HG02973 (cell line): ENCODE measurements around the gene IGSF23.
"Not testable (repeated sequence)": the region's sequence is repeated elsewhere in the genome, so short reads cannot be mapped to it uniquely, and the experiment has no call there.

Experiments
- ATAC-seq: cut with Tn5 transposase; IDR thresholded peaks from one replicate; pipeline ENCODE4 v1.9.1; 2021; ENCODE audit warnings: moderate library complexity; ENCODE audit not compliant: unreplicated experiment

The IGSF23 gene

DNA sequence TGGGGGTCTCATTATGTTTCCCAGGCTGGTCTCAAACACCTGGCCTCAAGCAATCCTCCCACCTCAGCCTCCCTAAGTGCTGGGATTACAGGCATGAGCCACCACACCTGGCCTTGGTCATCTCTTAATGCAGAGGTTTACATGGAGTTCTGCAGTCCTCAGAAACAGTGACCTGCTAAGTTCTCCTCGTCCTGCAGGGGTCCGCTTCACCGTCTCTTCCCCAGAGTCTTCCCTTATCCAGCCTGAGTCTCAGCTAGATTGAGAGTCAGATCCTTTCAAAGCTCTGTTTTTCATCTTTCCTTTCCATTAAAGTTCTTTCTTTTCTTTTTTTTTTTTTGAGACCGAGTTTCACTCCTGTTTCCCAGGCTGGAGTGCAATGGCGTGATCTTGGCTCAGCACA is 2.9 kb upstream of the IGSF23 start:
- ATAC-seq: not testable (repeated sequence)

DNA sequence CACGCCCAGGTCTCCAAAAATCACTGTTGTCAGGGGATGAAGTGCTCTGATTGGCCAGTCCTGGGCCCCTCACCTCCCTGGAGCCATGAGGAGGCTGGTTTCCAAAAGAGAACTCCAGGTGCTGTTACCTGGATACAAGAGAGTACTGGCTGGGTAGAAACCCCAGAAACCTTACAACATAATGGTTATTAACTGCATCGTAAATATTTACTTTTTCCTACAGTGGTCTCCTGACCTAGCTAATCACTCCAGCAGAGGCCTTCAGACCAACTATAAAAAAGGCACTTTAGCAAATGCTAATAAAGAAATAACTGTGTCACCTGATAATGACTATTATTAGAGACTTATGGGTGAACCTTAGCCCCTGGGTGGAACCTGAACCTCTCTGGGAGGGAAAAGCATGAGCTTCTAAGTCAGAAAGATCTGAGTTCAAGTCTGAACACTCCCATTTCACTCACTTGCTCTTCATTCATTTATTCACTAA is 1.5 kb upstream of the IGSF23 start:
- no peak for ATAC-seq

DNA sequence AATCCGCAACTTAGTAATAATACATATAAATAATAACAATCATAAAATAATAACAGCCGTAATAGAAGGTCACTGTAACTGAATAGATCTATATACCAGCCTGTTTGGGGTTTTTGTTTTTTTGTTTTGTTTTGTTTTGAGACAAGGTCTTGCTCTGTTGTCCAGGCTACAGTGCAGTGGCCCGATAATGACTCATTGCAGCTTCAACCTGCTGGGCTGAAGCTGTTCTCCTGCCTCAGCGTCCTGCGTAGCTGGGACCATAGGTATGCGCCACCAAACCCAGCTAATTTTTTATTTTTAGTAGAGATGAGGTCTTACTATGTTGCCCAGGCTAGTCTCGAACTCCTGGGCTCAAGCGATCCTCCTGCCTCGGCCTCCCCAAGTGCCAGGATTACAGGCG is 950 bp downstream of the IGSF23 start:
- no peak for ATAC-seq

DNA sequence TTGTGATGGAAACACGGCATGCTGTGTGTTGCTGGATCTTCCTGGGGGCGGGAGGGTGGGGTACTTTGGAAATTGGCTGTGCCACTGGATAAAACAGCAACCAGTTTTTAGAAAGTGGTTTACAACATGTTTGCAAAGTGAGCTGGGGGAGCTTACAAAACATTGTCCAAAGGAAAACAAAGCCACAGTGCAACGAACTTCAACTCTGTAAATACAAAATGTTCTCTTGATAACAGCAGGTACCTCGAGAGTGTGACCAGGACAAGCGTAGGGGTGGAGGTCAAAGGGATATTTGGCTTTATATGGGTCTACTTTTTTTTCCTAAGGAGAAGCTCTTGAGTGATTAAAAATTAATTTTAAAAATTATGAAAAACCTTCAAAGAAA is 2.5 kb downstream of the IGSF23 start:
- ATAC-seq: no peak

DNA sequence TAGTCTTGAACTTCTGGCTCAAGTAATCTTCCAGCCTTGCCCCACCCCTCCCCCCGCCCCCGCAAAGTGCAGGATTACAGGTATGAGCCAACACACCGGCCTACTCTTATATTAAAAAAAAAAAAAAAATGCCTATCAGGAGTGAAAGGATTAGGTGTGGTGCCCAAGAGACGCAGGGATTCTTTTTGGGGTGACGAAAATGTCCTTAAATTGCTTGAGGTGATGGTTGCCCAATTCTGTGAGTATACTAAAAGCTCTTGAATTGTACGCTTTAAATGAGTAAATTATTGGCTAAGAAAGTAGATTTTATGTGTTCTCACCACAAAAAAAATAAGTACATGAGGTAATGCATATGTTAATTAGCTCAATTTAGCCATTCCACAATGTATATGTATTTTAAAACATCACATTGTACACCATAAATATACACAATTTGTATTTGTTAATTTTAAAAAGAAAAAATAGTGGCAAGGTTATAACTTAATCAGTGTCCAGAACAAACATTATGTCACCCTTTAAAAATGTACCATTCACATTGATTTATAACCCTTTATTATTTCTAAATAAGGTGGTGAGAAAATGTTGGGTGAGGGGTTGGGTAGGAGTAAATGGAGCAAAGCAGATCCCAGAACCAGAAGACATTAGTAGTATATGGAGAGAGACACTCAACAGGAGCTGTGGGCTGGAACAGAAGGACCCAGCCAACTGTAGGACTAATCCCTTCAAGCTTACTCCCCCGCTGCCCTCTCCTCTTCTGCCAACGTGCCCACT is 3.9 kb downstream of the IGSF23 start:
- ATAC-seq: no peak

DNA sequence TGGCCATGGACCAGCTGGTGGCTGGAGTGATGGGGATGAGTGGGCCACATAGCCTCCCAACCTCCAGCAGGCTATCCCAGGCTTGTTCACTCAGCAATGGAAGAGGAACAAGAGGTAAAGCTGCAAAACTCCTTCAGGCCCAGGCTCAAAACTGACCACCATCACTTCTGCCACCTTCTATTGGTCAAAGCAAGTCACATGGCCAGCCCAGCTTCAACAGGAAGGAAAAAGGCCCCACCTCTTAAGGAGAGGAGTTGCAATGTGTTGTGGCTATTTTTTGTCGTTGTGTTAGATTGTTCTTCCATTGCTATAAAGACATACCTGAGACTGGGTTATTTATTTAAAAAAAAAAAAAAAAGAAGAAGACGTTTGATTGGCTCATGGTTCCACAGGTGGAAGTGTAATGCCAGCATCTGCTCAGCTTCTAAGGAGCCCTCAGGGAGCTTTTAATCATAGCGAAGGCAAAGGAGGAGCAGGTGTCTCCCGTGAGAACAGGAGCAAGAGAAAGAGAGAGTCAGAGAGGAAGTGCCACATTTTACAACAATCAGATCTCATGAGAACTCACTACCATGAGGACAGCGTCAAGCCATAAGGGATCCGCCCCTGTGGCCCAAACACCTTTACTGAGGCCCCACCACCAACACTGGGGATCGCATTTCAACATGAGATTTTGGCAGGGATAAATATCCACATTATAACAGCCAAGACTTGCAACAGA is 5.4 kb downstream of the IGSF23 start:
- ATAC-seq: no peak

DNA sequence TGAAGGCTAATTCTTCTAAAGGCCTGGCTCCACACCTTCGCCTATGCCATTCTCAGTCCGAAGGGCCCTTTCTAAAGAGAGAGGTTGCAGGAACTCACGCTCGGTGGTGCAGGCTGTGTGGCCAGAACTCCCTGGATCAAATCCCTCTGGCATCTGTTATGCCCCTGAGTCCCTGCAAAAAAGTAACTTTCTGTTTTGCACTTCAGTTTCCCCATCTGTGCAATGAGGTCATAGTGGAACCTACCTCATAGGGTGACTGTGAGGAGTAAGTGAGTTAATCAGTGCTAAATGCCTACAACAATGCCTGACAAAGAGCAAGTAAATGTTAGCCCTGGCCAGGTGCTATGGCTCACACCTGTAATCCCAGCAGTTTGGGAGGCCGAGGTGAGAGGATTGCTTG is 7.3 kb downstream of the IGSF23 start:
- no peak for ATAC-seq

DNA sequence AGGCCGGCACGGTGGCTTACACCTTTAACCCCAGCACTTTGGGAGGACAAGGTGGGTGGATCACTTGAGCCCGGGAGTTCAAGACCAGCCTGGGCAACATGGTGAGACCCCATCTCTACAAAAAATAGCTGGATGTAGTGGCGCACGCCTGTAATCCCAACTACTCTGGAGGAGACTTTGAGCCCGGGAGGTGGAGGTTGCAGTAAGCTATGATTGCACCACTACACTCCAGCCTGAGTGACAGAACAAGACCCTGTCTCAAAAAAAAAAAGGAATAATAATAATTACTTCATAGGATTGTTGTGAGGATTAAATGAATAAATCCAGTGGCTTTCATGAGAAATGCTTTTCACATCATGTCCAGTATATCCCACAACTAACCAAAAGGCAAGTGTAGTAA is 8.0 kb downstream of the IGSF23 start:
- ATAC-seq: no peak

DNA sequence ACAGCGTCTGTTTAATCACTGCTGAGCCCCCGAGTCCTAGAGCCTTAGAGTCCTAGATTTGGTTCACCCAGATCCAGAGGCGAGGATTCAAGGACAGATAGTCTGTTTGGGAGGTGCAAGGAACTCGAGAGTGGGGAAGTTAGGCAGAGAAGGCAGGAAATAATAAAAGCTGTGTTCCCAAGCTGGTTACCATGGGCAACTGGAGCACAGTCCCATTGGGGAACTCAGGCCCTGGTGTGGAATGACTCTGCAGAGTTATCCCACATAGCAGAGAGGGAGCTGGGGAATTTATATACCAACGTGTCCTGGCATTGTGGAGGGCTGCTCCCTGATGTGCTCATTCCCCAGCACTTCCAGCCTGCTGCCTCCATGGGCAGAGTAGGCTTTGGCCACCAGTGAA is 9.7 kb downstream of the IGSF23 start:
- ATAC-seq: no peak

DNA sequence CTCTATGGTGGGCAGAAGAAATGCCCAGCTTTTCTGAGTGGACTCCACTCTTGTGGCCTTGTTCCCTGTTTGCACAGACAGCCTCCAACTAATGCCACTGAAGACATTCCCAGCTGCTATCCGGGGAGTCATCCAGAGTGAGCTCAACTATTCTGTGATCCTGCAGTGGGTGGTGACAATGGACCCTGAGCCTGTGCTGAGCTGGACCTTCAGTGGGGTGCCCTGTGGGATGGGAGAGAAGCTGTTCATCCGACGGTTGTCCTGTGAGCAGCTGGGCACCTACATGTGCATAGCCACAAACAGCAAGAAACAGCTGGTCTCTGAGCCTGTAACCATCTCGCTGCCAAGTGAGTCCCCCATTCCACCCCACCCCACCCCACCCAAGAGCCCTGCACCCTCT is 10.3 kb downstream of the IGSF23 start:
- no peak for ATAC-seq

DNA sequence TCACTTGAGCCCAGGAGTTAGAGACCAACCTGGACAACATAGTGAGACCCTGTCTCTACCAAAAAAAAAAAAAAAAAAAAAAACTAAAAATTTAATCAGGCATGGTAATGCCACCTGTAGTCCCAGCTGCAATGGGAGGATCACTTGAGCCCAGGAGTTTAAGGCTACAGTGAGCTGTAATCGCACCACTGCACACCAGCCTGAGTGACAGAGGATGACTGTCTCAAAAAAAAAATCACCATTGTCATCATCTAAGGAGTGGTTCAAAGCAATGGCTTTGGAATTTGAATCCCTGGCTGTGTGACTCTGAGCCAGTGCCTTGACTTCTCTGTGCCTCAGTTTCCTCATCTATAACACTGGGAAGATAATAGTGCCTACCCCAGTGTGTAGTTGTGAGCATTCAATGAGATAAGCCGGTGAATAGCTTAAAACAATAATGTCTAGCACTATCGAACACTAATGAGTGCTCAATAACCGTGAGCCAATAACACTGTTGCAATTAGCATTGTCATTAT is 11.5 kb downstream of the IGSF23 start:
- no peak for ATAC-seq

DNA sequence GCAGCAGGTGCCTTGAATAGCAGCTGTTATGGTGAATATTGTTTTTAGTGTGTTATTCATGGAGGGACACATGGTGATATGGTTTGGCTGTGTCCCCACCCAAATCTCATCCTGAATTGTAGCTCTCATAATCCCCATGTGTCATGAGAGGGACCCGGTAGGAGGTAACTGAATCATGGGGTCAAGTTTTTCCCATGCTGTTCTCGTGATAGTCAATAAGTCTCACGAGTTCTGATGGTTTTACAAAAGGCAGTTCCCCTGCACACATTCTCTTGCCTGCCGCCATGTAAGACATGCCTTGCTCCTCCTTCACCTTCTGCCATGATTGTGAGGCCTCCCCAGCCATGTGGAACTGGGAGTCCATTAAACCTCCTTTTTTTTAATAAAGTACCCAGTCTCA is 12.3 kb downstream of the IGSF23 start:
- not testable (repeated sequence) for ATAC-seq

DNA sequence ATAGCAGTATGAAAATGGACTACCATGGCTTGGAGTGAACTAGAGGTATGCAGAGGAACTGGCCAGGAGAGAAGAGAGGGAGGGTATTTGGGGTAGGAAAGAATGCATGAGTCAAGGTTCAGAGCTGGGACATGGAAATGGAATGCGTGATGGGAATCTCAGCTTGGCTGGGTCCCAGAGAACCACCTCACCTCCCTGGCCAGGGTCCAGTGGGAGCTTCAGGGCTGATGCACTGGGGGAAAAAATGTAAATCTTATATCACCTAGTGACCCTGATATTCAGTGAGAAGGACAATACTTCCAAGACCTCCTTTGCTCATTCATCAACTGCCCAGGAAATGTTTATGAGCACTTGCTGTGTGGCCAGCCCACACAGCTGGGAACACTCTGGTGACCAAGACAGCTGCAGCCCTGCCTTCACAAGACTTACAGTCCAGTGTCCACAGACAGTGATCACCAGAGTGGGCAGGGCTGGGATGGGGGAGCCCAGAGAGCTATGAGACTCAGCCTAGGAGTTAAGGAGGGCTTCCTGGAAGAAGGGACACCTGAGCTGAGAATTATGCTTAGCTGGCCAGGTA is 12.8 kb downstream of the IGSF23 start:
- ATAC-seq: no peak

DNA sequence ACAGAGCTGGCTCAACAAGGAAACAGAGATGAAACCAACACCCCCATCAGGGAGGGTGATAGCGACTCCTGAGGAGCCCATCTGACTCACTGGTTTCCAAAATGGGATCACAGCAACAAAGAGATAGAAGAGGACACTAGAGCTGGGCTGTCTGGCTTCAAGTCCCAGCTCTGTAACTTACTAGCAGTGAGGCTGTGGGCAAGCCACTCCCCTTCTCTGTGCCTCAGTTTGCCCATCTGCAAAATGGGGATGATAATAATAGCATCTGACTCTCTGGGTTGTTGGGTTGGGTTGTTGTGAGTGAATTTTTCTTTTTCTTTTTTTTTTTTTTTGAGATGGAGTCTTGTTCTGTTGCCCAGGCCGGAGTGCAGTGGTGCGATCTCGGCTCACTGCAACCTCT is 14.3 kb downstream of the IGSF23 start:
- ATAC-seq: no peak

DNA sequence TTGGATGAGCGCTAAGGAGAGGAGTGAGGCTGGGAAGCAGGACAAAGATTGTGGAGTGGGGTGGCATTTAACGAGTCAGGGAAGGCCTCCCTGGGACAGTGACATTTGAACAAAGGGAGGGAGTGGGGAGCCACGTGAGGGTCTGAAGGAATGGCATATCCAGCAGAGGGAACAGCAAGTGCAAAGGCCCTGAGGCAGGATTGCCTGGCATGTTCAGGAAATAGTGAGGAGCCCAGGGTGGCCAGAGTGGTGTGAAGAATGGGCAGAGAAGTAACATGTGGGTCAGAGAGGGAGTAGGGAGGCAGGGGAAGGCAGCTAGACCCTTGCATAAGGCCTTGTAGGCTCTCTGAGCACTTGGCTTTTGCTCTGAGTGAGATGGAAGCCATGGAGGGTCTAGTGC is 15.4 kb downstream of the IGSF23 start:
- no peak for ATAC-seq

DNA sequence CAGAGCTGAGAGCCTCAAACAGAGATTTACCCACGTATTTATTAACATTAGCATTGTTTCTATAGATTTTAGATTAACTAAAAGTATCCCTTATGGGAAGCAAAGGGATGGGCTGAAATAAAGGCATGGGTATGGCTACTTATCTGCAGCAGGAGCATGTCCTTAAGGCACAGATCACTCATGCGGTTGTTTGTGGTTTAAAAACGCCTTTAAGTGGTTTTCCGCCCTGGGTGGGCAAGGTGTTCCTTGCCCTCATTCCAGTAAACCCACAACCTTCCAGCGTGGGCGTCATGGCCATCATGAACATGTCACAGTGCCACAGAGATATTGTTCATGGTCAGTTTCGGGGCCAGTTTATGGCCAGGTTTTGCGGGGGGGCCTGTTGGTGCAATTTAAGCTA is 18.2 kb downstream of the IGSF23 start:
- ATAC-seq: not testable (repeated sequence)

DNA sequence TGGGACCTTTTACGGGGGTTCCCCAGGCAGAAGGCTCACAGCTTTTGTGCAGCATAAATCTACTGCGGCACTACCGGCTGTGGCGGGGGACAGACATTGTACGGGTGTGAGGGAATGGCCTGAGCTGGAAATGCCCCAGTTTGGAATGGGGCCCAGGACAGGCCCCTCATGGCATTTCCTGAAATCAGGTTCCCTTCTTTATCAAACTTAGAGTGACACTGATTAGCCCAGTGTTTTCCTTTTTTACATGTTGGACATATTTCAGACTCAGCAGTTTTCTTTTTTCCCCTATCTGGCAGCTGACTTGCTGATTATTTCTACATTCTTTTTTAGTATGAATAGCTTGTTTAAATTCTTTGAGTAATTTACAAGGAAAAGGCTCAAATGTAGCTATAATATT is 20.7 kb downstream of the IGSF23 start:
- ATAC-seq: not testable (repeated sequence)

DNA sequence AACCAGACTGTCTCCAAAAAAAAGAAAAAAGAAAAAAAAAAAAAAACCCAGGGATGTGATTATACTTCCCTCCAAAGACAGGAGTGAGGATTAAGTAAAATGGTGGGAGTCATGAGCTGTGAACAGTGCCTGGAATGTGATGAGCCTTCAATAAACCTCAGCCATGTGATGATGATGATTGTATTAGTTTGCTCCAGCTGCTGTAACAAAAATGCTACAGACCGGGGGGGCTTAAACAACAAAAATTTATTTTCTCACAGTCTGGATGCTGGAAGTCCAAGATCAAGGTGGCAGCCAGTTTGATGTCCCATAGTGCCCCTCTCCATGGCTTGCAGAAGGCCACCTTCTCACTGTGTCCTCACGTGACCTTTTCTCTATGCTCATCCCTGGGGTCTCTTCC is 21.4 kb downstream of the IGSF23 start:
- no peak for ATAC-seq

DNA sequence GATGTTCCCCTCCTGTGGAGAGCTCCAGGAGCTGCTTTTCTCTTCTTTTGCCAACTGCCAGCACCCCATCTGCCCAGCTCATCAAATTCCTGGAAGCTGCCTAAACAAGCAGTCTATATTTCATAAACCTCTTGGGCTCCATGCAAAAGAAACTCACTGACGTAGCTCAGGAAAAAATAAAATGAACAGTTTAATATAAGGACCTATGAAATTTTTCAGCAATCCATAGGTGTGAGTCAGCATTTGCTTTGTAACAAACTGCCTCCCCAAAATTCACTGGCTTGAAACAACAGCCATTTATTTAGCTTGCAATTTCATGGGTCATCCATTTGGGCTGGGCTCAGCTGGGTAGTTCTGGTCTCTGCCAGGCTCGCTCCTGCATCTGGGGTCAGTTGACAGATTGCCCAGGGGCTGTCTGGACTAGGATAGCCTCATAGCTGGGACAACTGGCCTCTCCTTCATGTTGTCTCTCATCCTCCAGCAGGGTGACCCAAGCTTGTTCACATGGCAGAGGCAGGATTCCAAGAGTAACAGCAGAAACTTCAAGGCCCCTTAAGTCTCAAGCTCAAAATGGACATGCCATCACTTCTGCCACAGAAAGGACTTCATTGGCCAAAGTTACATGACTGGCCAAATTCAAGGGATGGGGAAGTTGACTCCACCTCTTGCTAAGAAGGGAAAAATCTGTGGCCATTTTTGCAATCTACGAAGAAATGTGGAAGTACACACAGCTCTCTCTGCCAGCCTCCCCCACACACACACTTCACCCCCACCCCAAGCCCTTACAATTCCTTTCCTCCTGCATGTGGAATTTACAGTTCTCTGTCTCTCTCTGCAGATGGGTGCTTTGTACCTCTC is 22.4 kb downstream of the IGSF23 start:
- no peak for ATAC-seq

DNA sequence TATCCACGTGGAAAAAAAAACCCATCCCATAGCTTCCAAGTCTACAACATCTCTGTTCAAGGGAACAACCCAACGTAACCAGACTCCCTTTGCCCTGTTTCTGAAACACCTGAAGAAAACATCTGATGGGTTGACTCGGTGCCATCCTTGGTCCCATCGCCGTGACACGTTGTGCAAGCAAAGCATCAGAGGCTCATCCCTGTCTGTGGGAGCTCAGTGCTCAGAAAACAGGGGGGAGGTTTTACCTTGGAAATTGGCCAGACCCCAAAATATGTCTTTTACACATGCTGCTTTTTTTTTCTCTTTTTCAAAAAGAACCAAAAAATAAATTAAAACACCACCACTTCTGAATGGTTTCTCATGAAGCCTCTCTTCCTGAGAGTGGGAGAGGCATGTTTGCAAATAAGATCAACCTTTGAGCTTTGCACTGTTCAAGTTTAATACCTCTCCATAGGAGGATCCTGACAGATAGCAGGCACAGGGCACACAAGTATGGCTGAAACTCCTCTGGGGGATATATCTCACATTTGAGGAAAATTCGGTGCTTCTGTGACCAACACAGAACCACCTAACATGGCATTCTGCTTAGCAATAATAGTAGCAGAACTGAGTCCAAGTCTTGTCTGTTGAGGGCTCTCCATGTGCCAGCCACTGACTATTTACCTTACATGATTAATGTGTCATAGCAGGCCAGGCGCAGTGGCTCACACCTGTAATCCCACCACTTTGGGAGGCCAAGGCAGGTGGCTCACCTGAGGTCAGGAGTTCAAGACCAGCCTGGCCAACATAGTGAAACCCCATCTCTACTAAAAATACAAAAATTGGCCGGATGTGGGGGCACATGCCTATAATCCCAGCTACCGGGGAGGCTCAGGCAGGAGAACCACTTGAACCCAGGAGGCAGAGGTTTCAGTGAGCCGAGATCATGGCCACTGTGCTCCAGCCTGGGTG is 23.4 kb downstream of the IGSF23 start:
- ATAC-seq: no peak
